Measurements from ENCODE around the gene CAMK1G.

DNA sequence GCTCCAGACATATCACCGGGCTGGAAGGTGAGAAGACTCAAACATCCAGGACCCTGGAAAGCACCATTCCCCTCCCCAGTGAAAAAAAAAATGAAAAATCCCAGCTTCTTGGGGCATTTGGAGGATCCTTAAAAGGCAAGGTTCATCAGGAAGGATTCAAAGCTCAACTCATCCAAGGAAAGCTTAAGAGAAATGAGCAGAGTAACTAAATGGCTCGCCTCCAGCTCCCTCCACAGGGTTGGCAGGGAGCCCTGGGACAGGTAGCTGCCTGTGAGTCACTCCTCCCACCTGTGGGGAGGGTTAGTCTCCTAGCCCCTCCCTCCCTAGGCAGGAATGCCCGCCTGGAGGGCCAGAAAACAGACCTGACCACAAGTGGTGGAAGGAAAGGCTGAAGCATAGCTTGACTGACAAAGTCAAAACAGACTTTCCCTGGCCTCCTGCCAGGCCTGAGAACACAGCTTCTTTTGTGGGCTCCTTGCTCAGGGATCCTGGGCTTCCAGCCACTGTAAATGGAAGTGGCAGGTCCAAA is 69.4 kb downstream of the CAMK1G start:
- TF ChIP-seq REST (IDR thresholded peaks at IDR 0.05; ENCODE audit: insufficient read depth in 1 of 2, low read depth in 2 of 2, low read length in 2 of 2) = peak in 1 of 2 experiments; percentile 84; a peak in 2 of 4 replicates
- no peak for TF ChIP-seq POLR2AphosphoS5 (IDR thresholded peaks at IDR 0.05; ENCODE audit: low read depth, low read length)
- TF ChIP-seq SIN3A (IDR thresholded peaks at IDR 0.05; ENCODE audit: borderline replicate concordance, insufficient read depth, low read length) = no peak
- TF ChIP-seq TAF1 (IDR thresholded peaks at IDR 0.05; ENCODE audit: borderline replicate concordance, insufficient read depth, low read length) = no peak
- TF ChIP-seq FOXP2 (optimal IDR thresholded peaks at IDR 0.05; ENCODE audit: borderline replicate concordance, extremely low read depth, extremely low read length, insufficient read depth) = no peak
